ENCODE data around the gene SBF2.

DNA sequence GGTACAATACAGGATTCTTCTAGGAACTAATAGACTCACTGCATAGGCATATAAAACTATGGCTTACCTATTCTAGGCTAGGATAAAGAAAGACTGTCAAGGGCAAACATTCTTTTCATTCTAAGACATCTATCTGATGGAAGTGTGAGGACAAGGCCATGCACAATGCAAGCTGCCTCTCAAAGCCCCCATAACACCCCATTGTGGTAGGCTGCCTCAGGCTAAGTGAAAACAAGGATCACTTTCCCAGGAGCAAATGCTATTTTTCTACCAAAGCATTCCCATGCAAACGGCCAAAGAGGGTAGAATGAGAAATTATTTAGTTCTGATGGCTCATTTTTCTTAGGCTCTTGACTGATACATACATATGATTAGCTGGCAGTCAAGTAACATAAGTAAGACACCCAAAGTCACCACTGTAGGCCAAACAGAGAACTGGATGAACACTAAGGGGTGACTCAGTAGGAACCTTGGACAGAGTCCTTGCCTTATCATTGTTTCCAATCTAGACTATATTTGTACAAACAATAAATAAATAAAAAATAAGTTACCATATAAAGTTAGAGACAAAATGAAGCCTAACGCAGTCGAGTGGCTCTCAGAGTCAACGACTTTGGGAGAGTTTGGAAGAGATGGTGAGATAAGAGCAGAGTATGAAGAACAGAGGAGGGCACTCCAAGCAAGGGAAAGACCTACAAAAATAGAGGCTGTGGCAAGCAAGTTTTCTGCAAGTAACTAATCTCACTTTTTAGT lies 303.6 kb downstream of the SBF2 start:
- TF ChIP-seq L3MBTL2 (conservative IDR thresholded peaks at IDR 0.05) (no peak), SP1 (IDR thresholded peaks at IDR 0.05) (no peak), BHLHE40 (IDR thresholded peaks at IDR 0.05; ENCODE audit: borderline replicate concordance) (no peak), FOXM1 (IDR thresholded peaks at IDR 0.05; ENCODE audit: borderline replicate concordance) (no peak), HDGF (IDR thresholded peaks at IDR 0.05; ENCODE audit: borderline replicate concordance) (no peak), FOXA1 (IDR thresholded peaks at IDR 0.05) (no peak), SUZ12 (IDR thresholded peaks at IDR 0.05) (no peak), FOXK2 (IDR thresholded peaks at IDR 0.05) (no peak), ELF4 (IDR thresholded peaks at IDR 0.05) (no peak), ZNF384 (IDR thresholded peaks at IDR 0.05) (no peak)
- TF ChIP-seq, protein P1, sequence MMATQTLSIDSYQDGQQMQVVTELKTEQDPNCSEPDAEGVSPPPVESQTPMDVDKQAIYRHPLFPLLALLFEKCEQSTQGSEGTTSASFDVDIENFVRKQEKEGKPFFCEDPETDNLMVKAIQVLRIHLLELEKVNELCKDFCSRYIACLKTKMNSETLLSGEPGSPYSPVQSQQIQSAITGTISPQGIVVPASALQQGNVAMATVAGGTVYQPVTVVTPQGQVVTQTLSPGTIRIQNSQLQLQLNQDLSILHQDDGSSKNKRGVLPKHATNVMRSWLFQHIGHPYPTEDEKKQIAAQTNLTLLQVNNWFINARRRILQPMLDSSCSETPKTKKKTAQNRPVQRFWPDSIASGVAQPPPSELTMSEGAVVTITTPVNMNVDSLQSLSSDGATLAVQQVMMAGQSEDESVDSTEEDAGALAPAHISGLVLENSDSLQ (IDR thresholded peaks at IDR 0.05) = no peak

All from HEK293T (cell line).